ENCODE measurements around the gene BCLAF3.
A peak's percentile ranks its signal among the peaks of the same experiment; 100 is the strongest.

BCLAF3 gene

DNA sequence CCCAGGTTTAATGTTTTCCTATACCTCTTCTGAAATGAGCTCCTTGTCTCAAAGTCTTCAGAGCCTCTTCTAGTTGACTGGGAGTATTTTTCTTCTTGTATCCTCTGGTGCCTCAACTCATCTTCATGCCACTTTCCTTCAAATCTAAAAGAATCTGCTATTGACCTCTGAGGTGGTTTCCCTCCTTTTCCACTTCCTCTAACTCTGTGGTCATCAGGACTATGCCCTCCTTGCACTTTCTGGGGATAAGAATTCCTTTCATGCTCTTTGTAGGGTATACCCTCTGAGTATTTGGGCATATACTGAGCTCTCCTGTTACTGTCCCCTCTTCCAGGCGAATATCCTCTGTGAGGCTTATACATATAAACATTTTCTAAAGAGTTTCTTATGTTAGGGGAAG lies 24.8 kb downstream of the BCLAF3 start:
- no peak for DNase-seq

DNA sequence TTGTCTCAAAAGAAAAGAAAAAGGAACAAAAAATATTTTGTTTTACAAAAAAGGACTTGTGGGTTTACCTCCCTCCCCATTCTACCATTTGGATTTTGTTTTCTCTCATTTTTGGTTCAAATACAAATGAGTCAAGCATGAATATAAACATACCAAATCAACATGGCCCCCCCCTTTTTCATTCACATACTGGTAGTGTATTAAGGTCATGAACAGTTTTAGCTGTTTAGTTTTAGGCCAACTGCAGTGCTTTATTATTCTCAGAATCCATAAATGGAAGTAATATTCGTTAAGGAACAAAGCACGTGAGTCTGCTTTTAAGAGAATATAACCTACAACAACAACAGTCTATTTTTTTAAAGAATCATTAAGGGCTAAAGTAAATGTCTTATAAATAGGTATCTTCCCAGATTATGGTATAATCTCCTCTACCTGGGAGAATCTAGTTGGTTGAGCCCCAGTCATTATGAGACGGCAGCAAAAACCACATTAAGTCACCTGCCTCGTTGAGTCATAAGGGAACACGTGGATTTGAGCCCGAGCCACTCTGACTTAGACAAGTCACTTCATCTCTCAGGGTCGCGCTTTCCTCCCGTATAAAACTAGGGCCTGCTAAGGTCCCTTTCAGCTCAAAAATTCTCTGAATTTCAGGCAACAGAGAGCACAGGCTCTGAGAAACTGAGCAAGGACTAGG lies 26.7 kb downstream of the BCLAF3 start:
- DNase-seq, result peak; percentile 2 to 31

DNA sequence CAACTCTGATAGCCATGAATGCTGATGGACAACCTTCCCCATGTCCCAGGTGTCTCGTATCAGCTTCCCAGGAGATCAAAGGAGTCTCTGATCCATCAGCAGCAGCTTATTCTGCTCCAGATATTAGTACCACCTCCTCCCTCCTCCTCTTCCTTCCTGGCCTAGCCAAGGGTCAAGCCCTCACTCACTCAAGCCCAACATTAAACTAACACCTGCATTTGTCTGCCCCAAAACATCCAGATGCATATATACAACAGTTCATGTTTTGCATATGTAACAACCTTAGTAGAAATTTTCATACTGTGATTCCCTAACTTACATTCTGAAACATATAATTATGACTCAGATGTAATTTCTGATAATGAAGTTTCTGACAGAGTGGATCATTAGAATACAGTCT lies 29.9 kb downstream of the BCLAF3 start:
- no peak for DNase-seq

DNA sequence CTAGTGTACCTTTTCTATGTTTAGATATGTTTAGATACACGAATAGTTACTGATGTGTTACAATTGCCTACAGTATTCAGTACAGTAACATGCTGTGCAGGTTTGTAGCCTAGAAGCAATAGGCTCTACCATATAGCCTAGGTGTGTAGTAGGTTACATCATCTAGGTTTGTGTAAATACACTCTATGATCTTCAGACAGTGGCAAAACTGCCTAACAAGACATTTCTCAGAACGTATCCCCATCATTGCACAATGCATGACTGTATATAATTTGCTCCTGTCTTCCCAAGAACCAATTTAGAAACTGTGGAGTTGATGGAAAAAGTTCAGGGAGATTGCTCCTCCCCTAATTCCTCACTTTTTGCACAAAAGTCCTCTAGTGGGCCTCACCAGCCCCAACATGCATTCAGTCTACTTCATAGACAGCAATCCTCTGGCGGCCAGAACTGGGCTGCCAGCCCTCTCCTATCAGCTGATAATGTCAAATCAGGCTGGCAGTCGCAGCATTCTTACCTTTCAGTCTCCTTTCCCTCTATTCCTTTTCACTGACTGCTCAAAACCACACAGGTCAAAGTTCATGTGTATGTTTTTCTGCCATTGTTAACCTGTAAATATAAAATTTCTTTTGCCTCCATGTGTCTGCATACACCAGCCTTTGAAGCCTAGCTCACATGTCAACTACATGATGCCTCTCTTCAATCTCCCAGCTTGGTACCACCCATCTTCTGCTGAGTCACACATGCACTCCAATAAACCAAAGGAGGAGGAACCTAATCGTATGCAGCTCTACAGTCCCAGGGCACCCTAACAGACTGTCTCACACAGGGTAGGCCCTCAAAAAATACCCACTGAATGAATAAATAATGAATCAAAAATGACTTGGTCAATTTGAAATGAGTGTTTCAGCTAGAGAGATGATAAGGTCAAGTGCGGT lies 32.0 kb downstream of the BCLAF3 start:
- DNase-seq, result no peak

DNA sequence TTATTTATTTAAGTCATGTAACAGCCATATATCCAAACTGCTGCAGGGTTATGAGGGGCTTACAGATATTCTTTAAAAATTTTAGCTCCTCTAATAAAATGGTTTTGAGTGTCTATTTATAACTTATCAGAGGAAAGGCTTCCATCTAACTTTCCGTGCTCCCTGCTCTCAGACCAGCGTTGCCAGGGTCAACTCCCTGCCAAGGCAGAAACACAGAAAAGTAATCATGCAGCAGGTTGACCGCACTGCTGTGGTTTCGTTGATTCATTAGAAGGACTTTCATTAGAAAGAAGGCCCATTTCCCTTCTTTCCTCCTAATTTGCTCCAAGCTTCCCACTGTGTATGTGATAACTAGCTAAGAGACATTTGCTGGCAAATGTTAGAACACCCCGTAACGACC lies 33.9 kb downstream of the BCLAF3 start:
- no peak for DNase-seq

DNA sequence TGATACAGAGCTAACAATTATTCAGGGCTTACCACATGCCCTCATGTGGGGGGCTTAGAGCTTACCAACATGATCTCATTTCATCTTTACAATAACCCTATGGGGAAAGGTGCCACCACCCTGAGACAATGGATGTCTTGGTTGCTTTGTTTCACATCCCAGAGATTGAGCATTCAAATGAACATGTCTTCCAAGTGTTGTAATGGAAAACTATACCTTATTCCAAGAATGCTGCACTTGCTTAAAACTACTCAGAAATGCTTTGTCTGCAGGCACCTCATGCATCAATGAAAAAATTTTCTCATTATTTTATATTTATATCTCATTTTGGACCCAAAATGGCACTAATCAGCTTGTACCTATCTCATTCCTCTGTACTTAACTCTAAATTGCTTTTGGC lies 34.6 kb downstream of the BCLAF3 start:
- no peak for DNase-seq

DNA sequence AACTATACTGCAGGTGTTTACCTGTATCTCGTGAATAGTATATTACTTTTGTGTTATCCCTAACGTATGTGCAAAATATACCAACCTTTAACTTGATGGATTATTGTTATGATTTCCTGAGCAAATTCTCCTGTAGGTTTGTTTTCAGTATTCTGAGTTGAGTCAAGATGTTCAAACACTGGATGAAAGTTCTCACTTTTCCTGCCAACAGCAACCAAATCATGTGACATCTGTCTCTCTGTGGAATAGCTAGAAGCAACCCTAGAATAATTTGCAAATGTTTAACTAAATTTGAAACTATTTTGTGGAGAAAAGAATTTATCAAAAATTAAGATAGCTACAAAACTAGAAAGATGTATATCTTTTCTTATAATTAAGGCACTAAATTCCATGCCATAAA lies 35.6 kb downstream of the BCLAF3 start:
- DNase-seq, result no peak

DNA sequence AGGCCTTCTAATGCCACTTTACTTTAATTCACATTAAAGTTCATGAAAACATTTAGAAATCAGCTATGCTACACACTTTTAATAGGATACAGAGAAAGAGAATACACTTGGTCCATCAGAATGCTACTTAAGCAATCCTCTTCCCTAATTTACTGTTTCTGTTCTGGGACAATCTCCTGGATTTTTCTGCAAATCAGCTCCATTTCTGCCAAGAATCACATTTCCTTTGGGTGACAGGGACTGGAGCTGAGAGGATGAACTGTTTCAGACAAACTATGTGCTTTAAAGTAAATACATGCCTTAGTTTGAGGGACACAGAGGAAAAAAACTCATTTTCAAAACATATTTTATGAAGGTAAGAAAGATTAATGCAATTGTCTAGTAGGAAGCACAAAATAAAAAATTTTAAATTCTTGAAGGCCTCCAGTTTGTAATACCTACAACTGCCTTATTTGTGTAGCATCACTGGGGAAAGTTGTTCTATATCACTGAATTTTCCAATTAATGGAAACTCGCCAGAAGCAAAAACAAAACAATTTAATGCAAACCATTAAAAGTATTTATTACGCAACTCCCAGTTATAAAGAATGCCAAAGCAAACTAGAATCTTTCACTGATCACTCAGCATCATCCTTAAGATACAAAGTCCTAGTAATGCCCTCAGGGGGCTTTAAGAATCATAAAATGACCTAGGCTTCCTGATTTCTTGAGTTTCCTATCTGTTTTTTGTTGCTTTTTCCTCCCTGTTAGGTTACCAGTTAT lies 36.3 kb downstream of the BCLAF3 start:
- DNase-seq, result no peak

DNA sequence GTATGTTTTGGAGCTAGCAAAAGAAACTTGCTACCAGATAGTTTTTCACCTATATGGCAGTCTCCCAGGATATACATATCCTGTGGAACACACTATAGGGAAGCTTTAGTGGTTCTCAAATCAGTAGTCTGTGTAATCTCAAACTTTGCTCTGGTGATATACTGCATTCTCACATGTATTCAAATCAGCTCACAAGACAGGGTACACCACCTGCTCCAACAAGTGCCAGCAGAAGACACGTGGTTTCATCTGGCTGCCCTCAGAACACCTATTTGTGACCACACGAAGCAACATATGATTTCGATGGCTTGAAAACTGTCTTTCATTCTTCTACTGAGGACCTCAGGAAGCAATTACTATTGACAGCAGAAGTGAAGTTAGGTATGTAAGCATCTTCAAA lies 37.7 kb downstream of the BCLAF3 start:
- DNase-seq, result no peak

DNA sequence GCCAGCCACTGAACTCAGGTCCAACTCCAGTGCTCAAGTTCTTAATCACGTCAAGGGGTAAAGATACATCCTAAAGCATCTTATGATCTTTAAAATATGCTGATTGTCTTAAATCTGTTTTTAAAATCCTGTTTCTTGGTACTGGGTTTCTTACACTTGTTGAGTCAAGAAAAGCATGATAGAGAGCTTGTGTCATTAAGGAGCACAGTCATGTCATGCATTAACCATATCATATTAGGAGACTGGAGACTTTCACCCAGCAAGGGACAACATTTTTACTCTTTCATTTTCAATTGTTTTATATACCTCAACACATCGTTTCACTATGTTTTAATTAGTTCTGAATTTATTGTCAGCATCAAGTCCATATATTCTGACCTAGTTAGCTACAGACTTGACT lies 41.5 kb downstream of the BCLAF3 start:
- DNase-seq, result no peak

DNA sequence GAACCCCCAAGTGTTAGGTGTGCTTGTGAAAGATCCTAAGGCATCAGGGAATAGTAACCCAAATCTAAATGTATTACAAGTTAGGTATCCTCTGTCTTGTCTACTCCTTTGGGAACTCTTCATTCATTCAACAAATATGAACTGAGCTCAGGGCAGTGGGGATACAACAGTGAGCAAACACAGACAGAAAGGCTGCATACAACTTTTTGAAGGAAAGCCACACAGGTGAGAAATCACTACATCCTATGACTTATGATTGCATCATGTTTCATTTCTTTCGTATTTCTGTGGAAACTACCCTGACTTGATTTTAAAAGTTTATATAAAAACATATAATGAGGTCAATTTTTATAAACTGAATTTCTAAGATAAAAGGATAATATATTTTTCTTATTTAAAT lies 43.2 kb downstream of the BCLAF3 start:
- DNase-seq, result no peak
